DOHH2 (cell line): ENCODE results near the gene PPP4R3B.

Experiments used
- EZH2phosphoT487 ChIP-seq: fragments of 200-600 bp; sonication (generic); IDR thresholded peaks from 2 replicates; pipeline ENCODE4 v1.6.1; 2017; ENCODE audit warnings: borderline replicate concordance, mild to moderate bottlenecking, antibody characterized with exemption, low read length, moderate library complexity, mixed read lengths
- TF ChIP-seq, protein P1 (sequence below): fragments of 200-600 bp; sonication (generic); IDR thresholded peaks from one replicate; pipeline ENCODE4 v1.5.1; 2014; ENCODE audit warnings: antibody characterized with exemption, mild to moderate bottlenecking, low read depth, low read length; ENCODE audit not compliant: poor library complexity, severe bottlenecking

DNA sequence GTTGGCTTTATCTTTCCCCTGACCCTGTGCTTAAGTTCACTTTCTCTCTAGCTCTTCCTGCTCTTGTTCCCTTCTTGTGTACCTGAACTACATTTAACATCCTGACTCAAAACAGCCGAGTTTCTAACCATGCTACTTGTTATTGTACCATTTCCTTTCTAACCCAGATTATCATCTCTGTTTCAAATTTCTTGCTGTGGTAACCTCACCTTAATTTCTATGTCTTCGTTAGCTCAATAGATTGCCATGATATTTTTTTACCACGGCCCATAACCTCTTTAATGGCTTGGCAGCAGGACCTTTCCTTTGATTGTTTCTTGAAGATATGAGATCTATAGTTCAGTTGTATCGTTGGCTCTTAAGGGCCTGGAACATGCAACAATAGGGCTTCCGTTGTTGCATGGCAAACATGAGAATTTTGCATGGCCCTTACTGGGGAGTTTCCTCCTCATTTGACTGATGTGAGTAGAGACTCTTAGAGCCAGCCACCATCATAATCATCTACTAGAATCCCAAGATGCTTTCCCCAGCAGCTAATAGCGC is 86.8 kb downstream of the PPP4R3B start:
- TF ChIP-seq, protein P1, sequence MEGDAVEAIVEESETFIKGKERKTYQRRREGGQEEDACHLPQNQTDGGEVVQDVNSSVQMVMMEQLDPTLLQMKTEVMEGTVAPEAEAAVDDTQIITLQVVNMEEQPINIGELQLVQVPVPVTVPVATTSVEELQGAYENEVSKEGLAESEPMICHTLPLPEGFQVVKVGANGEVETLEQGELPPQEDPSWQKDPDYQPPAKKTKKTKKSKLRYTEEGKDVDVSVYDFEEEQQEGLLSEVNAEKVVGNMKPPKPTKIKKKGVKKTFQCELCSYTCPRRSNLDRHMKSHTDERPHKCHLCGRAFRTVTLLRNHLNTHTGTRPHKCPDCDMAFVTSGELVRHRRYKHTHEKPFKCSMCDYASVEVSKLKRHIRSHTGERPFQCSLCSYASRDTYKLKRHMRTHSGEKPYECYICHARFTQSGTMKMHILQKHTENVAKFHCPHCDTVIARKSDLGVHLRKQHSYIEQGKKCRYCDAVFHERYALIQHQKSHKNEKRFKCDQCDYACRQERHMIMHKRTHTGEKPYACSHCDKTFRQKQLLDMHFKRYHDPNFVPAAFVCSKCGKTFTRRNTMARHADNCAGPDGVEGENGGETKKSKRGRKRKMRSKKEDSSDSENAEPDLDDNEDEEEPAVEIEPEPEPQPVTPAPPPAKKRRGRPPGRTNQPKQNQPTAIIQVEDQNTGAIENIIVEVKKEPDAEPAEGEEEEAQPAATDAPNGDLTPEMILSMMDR, result no peak
- no peak for TF ChIP-seq EZH2phosphoT487
